ENCODE measurements around the gene SNX33.

DNA sequence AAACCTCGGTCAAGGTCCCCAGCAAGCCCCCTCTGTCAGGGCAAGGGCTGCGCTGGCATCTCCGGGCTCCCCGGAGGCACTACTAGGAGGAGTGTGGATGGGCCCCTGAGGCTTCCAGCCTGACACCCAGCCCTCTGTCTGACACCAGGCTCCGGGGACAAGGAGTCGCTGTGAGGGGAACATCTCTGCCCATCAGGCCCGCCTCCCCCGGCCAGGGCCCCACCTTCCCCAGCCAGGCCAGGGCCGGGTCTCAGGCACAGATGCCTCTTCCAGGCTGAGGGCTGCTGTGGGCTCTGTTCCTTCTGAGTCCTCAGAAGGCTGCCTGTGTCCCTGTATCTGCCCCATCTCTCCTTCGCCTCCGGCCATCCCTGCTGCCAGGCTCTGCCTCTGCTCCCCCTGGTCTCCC is 49.1 kb downstream of the SNX33 start:
- TF ChIP-seq, protein P1, sequence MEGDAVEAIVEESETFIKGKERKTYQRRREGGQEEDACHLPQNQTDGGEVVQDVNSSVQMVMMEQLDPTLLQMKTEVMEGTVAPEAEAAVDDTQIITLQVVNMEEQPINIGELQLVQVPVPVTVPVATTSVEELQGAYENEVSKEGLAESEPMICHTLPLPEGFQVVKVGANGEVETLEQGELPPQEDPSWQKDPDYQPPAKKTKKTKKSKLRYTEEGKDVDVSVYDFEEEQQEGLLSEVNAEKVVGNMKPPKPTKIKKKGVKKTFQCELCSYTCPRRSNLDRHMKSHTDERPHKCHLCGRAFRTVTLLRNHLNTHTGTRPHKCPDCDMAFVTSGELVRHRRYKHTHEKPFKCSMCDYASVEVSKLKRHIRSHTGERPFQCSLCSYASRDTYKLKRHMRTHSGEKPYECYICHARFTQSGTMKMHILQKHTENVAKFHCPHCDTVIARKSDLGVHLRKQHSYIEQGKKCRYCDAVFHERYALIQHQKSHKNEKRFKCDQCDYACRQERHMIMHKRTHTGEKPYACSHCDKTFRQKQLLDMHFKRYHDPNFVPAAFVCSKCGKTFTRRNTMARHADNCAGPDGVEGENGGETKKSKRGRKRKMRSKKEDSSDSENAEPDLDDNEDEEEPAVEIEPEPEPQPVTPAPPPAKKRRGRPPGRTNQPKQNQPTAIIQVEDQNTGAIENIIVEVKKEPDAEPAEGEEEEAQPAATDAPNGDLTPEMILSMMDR (IDR thresholded peaks at IDR 0.05; ENCODE audit: poor library complexity) = no peak
- no peak for TF ChIP-seq EZH2 (IDR thresholded peaks at IDR 0.05; ENCODE audit: borderline replicate concordance)
- no peak for TF ChIP-seq EZH2phosphoT487 (IDR thresholded peaks at IDR 0.05; ENCODE audit: low read depth, severe bottlenecking, unreplicated experiment)

All from hepatocyte (in vitro differentiated cells).